ENCODE results near the gene IL17RE.

IL17RE gene

GRCh38 chr3:9916734-9917680, 14.4 kb downstream of the IL17RE start, which contains the start of gene IL17RC:
TSS of gene IL17RC (plus strand) at chr3:9917098. CDS start at chr3:9917316, 218 bp downstream.
- CTCF ChIA-PET, result interaction anchor here (0.8 kb wide), 1 partner anchor 29 kb away, joined by 5 read pairs; no protein-coding TSS in a partner anchor
- DNase-seq (ENCODE audit: low spot score), result peak; percentile 88
- TF ChIP-seq, protein P1, sequence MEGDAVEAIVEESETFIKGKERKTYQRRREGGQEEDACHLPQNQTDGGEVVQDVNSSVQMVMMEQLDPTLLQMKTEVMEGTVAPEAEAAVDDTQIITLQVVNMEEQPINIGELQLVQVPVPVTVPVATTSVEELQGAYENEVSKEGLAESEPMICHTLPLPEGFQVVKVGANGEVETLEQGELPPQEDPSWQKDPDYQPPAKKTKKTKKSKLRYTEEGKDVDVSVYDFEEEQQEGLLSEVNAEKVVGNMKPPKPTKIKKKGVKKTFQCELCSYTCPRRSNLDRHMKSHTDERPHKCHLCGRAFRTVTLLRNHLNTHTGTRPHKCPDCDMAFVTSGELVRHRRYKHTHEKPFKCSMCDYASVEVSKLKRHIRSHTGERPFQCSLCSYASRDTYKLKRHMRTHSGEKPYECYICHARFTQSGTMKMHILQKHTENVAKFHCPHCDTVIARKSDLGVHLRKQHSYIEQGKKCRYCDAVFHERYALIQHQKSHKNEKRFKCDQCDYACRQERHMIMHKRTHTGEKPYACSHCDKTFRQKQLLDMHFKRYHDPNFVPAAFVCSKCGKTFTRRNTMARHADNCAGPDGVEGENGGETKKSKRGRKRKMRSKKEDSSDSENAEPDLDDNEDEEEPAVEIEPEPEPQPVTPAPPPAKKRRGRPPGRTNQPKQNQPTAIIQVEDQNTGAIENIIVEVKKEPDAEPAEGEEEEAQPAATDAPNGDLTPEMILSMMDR (conservative IDR thresholded peaks at IDR 0.05; ENCODE audit: low read depth), result no peak
- POLR2A ChIA-PET (ENCODE audit: low non-redundant PET), result interaction anchor here (0.5 to 1.0 kb wide), 3 partner anchors 14 to 360 kb away, joined by 3 read pairs; partner anchors contain the start of gene IL17RE
- H3K27ac ChIP-seq, result peak within 1 kb of the TSS; percentile 91

- peak overlapping the region; percentile 91 for H3K27ac ChIP-seq
- POLR2A ChIA-PET (ENCODE audit: low non-redundant PET), result no interaction called here
Measured at GRCh38 chr3:9917820-9918219, 15.2 kb downstream of the IL17RE start.

GRCh38 chr3:9918261-9919038, 15.8 kb downstream of the IL17RE start:
- CTCF ChIA-PET, result no interaction called here
- DNase-seq (ENCODE audit: low spot score), result no peak
- TF ChIP-seq, protein P1 (conservative IDR thresholded peaks at IDR 0.05; ENCODE audit: low read depth), result no peak
- H3K27ac ChIP-seq, result peak overlapping the region; percentile 91
- POLR2A ChIA-PET (ENCODE audit: low non-redundant PET), result no interaction called here

More at GRCh38 chr3:9917820-9918219, 15.2 kb downstream of the IL17RE start:
- TF ChIP-seq, protein P1 (conservative IDR thresholded peaks at IDR 0.05; ENCODE audit: low read depth), result no peak
- CTCF ChIA-PET, result no interaction called here
- no peak for DNase-seq (ENCODE audit: low spot score)

DNA sequence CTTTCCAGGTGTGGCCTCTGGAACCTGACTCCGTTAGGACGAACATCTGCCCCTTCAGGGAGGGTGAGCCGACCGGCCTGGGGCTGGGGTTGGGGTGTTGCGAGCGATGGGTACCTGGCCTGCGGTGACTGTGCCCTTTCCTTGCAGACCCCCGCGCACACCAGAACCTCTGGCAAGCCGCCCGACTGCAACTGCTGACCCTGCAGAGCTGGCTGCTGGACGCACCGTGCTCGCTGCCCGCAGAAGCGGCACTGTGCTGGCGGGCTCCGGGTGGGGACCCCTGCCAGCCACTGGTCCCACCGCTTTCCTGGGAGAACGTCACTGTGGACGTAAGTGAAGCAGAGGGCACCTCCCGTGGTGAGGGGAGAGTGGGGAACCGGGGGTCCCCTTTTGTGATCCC, 25.5 kb downstream of the IL17RE start:
- TF ChIP-seq, protein P1 (conservative IDR thresholded peaks at IDR 0.05; ENCODE audit: low read depth), result no peak
- no peak overlapping the region for H3K27ac ChIP-seq
- ChIA-PET CTCF (no interaction called here), POLR2A (ENCODE audit: low non-redundant PET) (no interaction called here)
- no peak for DNase-seq (ENCODE audit: low spot score)

- H3K27ac ChIP-seq, result no peak overlapping the region
- TF ChIP-seq, protein P1 (conservative IDR thresholded peaks at IDR 0.05; ENCODE audit: low read depth), result no peak
- ChIA-PET POLR2A (ENCODE audit: low non-redundant PET) (interaction anchor here (1.0 kb wide), 1 partner anchor 20 kb away, joined by 3 read pairs; no protein-coding TSS in a partner anchor), CTCF (interaction anchor here (0.6 to 0.7 kb wide), 2 partner anchors 82 to 1320 kb away, joined by 3 to 6 read pairs; no protein-coding TSS in a partner anchor)
- DNase-seq (ENCODE audit: low spot score), result no peak
Measured at GRCh38 chr3:9930804-9931418, 28.3 kb downstream of the IL17RE start.

GRCh38 chr3:9932535-9932842, 29.8 kb downstream of the IL17RE start:
- no peak for DNase-seq (ENCODE audit: low spot score)
- CTCF ChIA-PET, result interaction anchor here (0.5 to 1.4 kb wide), 4 partner anchors 14 to 1983 kb away, joined by 3 to 5 read pairs (median 4); no protein-coding TSS in a partner anchor
- POLR2A ChIA-PET (ENCODE audit: low non-redundant PET), result interaction anchor here (0.6 to 1.2 kb wide), 2 partner anchors 14 to 38 kb away, joined by 3 to 4 read pairs; no protein-coding TSS in a partner anchor
- TF ChIP-seq, protein P1 (conservative IDR thresholded peaks at IDR 0.05; ENCODE audit: low read depth), result no peak
- H3K27ac ChIP-seq, result peak overlapping the region; percentile 94
